ENCODE data around the gene JAGN1. TPM values are rescaled to one million over a fixed set of nuclear protein-coding genes. Genes with fewer than 3 reads are reported as not detected.

JAGN1 gene
- total and polyA plus RNA-seq, 9 of the 15 experiments (the other 6 are each of a cell fraction or from before 2014, with no cell fraction given), result 31.6 to 77.8 (median 40.3) TPM

DNA sequence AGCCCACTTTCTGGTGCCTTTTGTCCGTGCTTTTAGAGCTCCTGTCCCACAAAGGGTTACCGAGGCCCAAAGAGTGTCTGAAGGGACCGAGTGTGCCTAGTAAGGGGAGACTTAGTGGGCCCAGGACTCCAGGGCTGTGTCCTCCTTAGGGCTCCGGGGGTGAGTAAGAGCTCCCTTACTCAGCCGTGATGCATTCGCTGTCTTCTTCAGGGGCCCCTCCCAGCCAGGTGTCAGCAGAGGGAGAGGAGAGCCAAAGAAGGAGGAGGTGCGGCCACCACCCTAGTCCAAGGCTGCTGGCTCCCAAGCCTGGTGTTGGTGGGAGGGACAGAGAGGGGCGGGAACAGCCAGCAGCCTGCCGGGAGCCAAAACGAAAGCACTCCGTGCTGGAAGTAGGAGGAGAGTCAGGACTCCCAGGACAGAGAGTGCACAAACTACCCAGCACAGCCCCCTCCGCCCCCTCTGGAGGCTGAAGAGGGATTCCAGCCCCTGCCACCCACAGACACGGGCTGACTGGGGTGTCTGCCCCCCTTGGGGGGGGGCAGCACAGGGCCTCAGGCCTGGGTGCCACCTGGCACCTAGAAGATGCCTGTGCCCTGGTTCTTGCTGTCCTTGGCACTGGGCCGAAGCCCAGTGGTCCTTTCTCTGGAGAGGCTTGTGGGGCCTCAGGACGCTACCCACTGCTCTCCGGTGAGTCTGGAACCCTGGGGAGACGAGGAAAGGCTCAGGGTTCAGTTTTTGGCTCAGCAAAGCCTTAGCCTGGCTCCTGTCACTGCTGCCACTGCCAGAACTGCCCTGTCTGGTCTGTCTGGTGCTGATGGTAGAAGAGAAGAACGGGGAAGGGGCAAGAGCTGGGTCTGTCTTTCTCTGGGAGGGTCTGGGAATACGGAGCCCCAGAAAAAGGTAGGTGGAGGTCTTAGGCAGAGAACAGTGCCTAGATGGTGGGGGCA is 26.6 kb downstream of the JAGN1 start, which contains the start of gene IL17RC (continued):
- TF ChIP-seq, protein P1, sequence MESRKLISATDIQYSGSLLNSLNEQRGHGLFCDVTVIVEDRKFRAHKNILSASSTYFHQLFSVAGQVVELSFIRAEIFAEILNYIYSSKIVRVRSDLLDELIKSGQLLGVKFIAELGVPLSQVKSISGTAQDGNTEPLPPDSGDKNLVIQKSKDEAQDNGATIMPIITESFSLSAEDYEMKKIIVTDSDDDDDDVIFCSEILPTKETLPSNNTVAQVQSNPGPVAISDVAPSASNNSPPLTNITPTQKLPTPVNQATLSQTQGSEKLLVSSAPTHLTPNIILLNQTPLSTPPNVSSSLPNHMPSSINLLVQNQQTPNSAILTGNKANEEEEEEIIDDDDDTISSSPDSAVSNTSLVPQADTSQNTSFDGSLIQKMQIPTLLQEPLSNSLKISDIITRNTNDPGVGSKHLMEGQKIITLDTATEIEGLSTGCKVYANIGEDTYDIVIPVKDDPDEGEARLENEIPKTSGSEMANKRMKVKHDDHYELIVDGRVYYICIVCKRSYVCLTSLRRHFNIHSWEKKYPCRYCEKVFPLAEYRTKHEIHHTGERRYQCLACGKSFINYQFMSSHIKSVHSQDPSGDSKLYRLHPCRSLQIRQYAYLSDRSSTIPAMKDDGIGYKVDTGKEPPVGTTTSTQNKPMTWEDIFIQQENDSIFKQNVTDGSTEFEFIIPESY (CRISPR knock-in tag; IDR thresholded peaks at IDR 0.05), result no peak
- TF ChIP-seq PHTF2 (CRISPR knock-in tag; IDR thresholded peaks at IDR 0.05), result no peak
- TF ChIP-seq HDAC6 (IDR thresholded peaks at IDR 0.05; ENCODE audit: low read depth, low read length), result no peak
- TF ChIP-seq, protein P2, sequence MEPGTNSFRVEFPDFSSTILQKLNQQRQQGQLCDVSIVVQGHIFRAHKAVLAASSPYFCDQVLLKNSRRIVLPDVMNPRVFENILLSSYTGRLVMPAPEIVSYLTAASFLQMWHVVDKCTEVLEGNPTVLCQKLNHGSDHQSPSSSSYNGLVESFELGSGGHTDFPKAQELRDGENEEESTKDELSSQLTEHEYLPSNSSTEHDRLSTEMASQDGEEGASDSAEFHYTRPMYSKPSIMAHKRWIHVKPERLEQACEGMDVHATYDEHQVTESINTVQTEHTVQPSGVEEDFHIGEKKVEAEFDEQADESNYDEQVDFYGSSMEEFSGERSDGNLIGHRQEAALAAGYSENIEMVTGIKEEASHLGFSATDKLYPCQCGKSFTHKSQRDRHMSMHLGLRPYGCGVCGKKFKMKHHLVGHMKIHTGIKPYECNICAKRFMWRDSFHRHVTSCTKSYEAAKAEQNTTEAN (CRISPR knock-in tag; IDR thresholded peaks at IDR 0.05), result no peak
- TF ChIP-seq ZBTB9 (CRISPR knock-in tag; IDR thresholded peaks at IDR 0.05), result no peak
- TF ChIP-seq, protein P3, sequence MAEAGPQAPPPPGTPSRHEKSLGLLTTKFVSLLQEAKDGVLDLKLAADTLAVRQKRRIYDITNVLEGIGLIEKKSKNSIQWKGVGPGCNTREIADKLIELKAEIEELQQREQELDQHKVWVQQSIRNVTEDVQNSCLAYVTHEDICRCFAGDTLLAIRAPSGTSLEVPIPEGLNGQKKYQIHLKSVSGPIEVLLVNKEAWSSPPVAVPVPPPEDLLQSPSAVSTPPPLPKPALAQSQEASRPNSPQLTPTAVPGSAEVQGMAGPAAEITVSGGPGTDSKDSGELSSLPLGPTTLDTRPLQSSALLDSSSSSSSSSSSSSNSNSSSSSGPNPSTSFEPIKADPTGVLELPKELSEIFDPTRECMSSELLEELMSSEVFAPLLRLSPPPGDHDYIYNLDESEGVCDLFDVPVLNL (CRISPR knock-in tag; IDR thresholded peaks at IDR 0.05; ENCODE audit: low read depth), result no peak
- no peak for TF ChIP-seq HINFP (tag; conservative IDR thresholded peaks at IDR 0.05; ENCODE audit: low read depth)
- TF ChIP-seq YBX1 (IDR thresholded peaks at IDR 0.05), result no peak
- no peak for TF ChIP-seq BCLAF1 (IDR thresholded peaks at IDR 0.05; ENCODE audit: borderline replicate concordance in 1 of 2, control insufficient read depth in 1 of 2, low read depth in 2 of 2, low read length in 1 of 2)
- TF ChIP-seq HMGN3 (IDR thresholded peaks at IDR 0.05; ENCODE audit: borderline replicate concordance, extremely low read depth, insufficient read length, low read depth, low read length), result peak; percentile 51
- no peak for TF ChIP-seq SMC3 (conservative IDR thresholded peaks at IDR 0.05; ENCODE audit: insufficient read depth, low read depth, low read length)

All from K562 (cell line).